HepG2 (cell line): ENCODE data around the gene CEACAM3. TPM values are rescaled to one million over a fixed set of nuclear protein-coding genes. Genes with fewer than 3 reads are reported as not detected.

ENCODE experiments used
- KDM2A ChIP-seq: sonication (generic); formaldehyde crosslinking; IDR thresholded peaks from 2 replicates; pipeline ENCODE4 v1.4.0; 2020; ENCODE audit warnings: low read depth, missing genetic modification reagents, borderline replicate concordance
- NR3C1 ChIP-seq: sonication (generic); formaldehyde crosslinking; IDR thresholded peaks from 2 replicates; pipeline ENCODE4 v1.4.0; 2020; ENCODE audit warnings: missing genetic modification reagents
- PTBP1 ChIP-seq: fragments of 200-400 bp; formaldehyde crosslinking; IDR thresholded peaks from 2 replicates; pipeline ENCODE4 v1.6.1; 2018; ENCODE audit warnings: low read length, low read depth; ENCODE audit not compliant: poor library complexity, severe bottlenecking
- RAD21 ChIP-seq: fragments of 450-650 bp; formaldehyde crosslinking; IDR thresholded peaks from 2 replicates; pipeline ENCODE4 v1.5.0; 2020; ENCODE audit warnings: mild to moderate bottlenecking
- ZBTB7B ChIP-seq: sonication (generic); formaldehyde crosslinking; IDR thresholded peaks from 2 replicates; pipeline ENCODE4 v1.4.0; 2020; ENCODE audit warnings: missing genetic modification reagents
- ZNF260 ChIP-seq: sonication (generic); formaldehyde crosslinking; IDR thresholded peaks from 2 replicates; pipeline ENCODE4 v1.4.0; 2020; ENCODE audit warnings: missing genetic modification reagents, low read depth, mild to moderate bottlenecking, borderline replicate concordance
- ZSCAN22 ChIP-seq: sonication (generic); formaldehyde crosslinking; IDR thresholded peaks from 2 replicates; pipeline ENCODE4 v1.4.0; 2020; ENCODE audit warnings: mild to moderate bottlenecking, missing genetic modification reagents
- polyA plus RNA-seq, 8 experiments: library from polyadenylated mRNA; depleted of rRNA in 3 of 8; stranded (reverse) in 7 of 8; unstranded in 1 of 8; fragments of >200 nt; fragmentation: Illumina TruSeq in 4 of 8; extraction: Trizol in 4 of 8; gene quantifications; 2 replicates each; pipeline versions ENCODE4 v1.2.1 to v1.2.3, GENCODE V29; 2011 to 2016; ENCODE audit warnings: low read depth in 4 of 8, missing spikeins in 1 of 8, mixed read lengths in 1 of 8; ENCODE audit not compliant: insufficient read depth in 1 of 8
- total RNA-seq, 5 experiments: library from RNA; depleted of rRNA; stranded (reverse); fragments of >200 nt; fragmentation: Illumina TruSeq; extraction: Trizol; gene quantifications; 2 replicates each; pipeline ENCODE4 v1.2.3, GENCODE V29; 2016; ENCODE audit warnings: low read depth in 1 of 5
- TF ChIP-seq, protein P1 (sequence below), 2 experiments: sonication (generic) in 1 of 2; formaldehyde crosslinking in 1 of 2; IDR thresholded peaks; 2 replicates each; pipeline versions ENCODE4 v1.6.1 to v1.9.0; 2014 to 2022; ENCODE audit warnings: antibody characterized with exemption in 1 of 2, borderline replicate concordance in 1 of 2, inconsistent platforms in 1 of 2, low read depth in 1 of 2, missing genetic modification reagents in 1 of 2
- TF ChIP-seq, protein P2 (sequence below): sonication (generic); formaldehyde crosslinking; IDR thresholded peaks from 2 replicates; pipeline ENCODE4 v1.9.0; 2021; ENCODE audit warnings: missing genetic modification reagents, borderline replicate concordance
- TF ChIP-seq, protein P3 (sequence below): sonication (generic); formaldehyde crosslinking; IDR thresholded peaks from 2 replicates; pipeline ENCODE4 v1.4.0; 2020; ENCODE audit warnings: missing genetic modification reagents
- TF ChIP-seq, protein P4 (sequence below): sonication (generic); formaldehyde crosslinking; IDR thresholded peaks from 2 replicates; pipeline ENCODE4 v1.5.1; 2020; ENCODE audit warnings: mild to moderate bottlenecking, missing genetic modification reagents, borderline replicate concordance
- TF ChIP-seq, protein P5 (sequence below): sonication (generic); formaldehyde crosslinking; IDR thresholded peaks from 2 replicates; pipeline ENCODE4 v1.4.0; 2020; ENCODE audit warnings: missing genetic modification reagents
- TF ChIP-seq, protein P6 (sequence below): sonication (generic); formaldehyde crosslinking; IDR thresholded peaks from 2 replicates; pipeline ENCODE4 v1.5.0; 2020; ENCODE audit warnings: mild to moderate bottlenecking, missing genetic modification reagents
- TF ChIP-seq, protein P7 (sequence below), 2 experiments: fragments of 450-650 bp in 1 of 2; sonication (generic) in 1 of 2; formaldehyde crosslinking; IDR thresholded peaks; 2 replicates each; pipeline versions ENCODE4 v1.5.0 to v1.8.0; 2020 to 2022; ENCODE audit warnings: mild to moderate bottlenecking in 1 of 2, missing genetic modification reagents in 1 of 2

CEACAM3 gene
- total and polyA plus RNA-seq, 2 of the 13 experiments (the other 11 are each of a cell fraction or from before 2014, with no cell fraction given): not detected

DNA sequence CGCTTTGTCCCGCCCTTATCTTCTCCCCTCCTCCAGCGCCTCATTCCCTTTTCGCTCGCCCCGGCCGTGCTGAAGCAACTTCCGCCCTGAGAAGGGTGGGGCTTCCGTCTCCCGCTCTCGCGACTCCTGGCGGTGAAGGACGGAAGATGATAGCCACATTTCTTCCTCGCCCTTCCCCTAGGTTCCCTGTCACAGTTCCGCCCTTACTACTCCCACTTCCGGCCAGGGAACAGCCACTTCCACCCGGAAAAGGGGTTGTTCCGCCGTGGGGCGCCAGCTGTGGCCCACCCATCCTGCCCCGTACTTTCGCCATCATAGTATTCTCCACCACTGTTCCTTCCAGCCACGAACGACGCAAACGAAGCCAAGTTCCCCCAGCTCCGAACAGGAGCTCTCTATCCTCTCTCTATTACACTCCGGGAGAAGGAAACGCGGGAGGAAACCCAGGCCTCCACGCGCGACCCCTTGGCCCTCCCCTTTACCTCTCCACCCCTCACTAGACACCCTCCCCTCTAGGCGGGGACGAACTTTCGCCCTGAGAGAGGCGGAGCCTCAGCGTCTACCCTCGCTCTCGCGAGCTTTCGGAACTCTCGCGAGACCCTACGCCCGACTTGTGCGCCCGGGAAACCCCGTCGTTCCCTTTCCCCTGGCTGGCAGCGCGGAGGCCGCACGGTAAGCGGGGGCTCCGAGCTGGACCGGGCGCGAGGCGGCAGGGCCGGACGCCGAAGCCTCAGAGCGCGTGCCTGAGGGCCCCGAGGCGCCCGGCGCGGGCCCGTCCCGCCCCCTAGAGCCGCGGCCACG, 63.4 kb downstream of the CEACAM3 start, which contains the start of gene RPS19 (continued):
- TF ChIP-seq, protein P1, sequence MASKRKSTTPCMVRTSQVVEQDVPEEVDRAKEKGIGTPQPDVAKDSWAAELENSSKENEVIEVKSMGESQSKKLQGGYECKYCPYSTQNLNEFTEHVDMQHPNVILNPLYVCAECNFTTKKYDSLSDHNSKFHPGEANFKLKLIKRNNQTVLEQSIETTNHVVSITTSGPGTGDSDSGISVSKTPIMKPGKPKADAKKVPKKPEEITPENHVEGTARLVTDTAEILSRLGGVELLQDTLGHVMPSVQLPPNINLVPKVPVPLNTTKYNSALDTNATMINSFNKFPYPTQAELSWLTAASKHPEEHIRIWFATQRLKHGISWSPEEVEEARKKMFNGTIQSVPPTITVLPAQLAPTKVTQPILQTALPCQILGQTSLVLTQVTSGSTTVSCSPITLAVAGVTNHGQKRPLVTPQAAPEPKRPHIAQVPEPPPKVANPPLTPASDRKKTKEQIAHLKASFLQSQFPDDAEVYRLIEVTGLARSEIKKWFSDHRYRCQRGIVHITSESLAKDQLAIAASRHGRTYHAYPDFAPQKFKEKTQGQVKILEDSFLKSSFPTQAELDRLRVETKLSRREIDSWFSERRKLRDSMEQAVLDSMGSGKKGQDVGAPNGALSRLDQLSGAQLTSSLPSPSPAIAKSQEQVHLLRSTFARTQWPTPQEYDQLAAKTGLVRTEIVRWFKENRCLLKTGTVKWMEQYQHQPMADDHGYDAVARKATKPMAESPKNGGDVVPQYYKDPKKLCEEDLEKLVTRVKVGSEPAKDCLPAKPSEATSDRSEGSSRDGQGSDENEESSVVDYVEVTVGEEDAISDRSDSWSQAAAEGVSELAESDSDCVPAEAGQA (IDR thresholded peaks at IDR 0.05; ENCODE audit: low read depth): peak; percentile 67
- TF ChIP-seq, protein P1 (CRISPR knock-in tag; IDR thresholded peaks at IDR 0.05; ENCODE audit: borderline replicate concordance): no peak; the same call in 1 of the 2 replicates
- TF ChIP-seq, protein P2, sequence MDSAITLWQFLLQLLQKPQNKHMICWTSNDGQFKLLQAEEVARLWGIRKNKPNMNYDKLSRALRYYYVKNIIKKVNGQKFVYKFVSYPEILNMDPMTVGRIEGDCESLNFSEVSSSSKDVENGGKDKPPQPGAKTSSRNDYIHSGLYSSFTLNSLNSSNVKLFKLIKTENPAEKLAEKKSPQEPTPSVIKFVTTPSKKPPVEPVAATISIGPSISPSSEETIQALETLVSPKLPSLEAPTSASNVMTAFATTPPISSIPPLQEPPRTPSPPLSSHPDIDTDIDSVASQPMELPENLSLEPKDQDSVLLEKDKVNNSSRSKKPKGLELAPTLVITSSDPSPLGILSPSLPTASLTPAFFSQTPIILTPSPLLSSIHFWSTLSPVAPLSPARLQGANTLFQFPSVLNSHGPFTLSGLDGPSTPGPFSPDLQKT (CRISPR knock-in tag): peak; percentile 40; the same call in 1 of the 2 replicates
- TF ChIP-seq, protein P3, sequence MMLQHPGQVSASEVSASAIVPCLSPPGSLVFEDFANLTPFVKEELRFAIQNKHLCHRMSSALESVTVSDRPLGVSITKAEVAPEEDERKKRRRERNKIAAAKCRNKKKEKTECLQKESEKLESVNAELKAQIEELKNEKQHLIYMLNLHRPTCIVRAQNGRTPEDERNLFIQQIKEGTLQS (CRISPR knock-in tag): no peak
- TF ChIP-seq ZSCAN22 (CRISPR knock-in tag) (0 out of 2 replicates have a peak, but pooled peaks have one; percentile 31), KDM2A (CRISPR knock-in tag) (peak; percentile 84; the same call in 1 of the 2 replicates), ZNF260 (CRISPR knock-in tag) (no peak), RAD21 (CRISPR knock-in tag) (no peak; the same call in none of the 2 replicates), ZBTB7B (CRISPR knock-in tag) (peak; percentile 92), NR3C1 (CRISPR knock-in tag) (no peak), PTBP1 (no peak)
- TF ChIP-seq, protein P4, sequence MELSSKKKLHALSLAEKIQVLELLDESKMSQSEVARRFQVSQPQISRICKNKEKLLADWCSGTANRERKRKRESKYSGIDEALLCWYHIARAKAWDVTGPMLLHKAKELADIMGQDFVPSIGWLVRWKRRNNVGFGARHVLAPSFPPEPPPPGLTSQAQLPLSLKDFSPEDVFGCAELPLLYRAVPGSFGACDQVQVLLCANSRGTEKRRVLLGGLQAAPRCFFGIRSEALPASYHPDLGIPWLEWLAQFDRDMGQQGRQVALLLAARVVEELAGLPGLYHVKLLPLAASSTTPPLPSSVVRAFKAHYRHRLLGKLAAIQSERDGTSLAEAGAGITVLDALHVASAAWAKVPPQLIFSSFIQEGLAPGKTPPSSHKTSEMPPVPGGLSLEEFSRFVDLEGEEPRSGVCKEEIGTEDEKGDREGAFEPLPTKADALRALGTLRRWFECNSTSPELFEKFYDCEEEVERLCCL (CRISPR knock-in tag): no peak
- TF ChIP-seq, protein P5, sequence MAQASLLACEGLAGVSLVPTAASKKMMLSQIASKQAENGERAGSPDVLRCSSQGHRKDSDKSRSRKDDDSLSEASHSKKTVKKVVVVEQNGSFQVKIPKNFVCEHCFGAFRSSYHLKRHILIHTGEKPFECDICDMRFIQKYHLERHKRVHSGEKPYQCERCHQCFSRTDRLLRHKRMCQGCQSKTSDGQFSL (CRISPR knock-in tag): no peak
- TF ChIP-seq, protein P6, sequence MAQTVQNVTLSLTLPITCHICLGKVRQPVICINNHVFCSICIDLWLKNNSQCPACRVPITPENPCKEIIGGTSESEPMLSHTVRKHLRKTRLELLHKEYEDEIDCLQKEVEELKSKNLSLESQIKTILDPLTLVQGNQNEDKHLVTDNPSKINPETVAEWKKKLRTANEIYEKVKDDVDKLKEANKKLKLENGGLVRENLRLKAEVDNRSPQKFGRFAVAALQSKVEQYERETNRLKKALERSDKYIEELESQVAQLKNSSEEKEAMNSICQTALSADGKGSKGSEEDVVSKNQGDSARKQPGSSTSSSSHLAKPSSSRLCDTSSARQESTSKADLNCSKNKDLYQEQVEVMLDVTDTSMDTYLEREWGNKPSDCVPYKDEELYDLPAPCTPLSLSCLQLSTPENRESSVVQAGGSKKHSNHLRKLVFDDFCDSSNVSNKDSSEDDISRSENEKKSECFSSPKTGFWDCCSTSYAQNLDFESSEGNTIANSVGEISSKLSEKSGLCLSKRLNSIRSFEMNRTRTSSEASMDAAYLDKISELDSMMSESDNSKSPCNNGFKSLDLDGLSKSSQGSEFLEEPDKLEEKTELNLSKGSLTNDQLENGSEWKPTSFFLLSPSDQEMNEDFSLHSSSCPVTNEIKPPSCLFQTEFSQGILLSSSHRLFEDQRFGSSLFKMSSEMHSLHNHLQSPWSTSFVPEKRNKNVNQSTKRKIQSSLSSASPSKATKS (CRISPR knock-in tag): peak; percentile 77; the same call in 1 of the 2 replicates
- TF ChIP-seq, protein P7, sequence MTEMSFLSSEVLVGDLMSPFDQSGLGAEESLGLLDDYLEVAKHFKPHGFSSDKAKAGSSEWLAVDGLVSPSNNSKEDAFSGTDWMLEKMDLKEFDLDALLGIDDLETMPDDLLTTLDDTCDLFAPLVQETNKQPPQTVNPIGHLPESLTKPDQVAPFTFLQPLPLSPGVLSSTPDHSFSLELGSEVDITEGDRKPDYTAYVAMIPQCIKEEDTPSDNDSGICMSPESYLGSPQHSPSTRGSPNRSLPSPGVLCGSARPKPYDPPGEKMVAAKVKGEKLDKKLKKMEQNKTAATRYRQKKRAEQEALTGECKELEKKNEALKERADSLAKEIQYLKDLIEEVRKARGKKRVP (CRISPR knock-in tag; IDR thresholded peaks at IDR 0.05): peak in 1 of 2 experiments; percentile 66; a peak in 1 of 4 replicates
